H9 (cell line): ENCODE data around the gene CERS3. TPM values are rescaled to one million over a fixed set of nuclear protein-coding genes. Genes with fewer than 3 reads are reported as not detected.

ENCODE experiments used
- DNase-seq: peaks from one replicate; pipeline ENCODE4 v3.0.0-alpha.2; 2017
- H2AFZ ChIP-seq: one replicate; pipeline ENCODE4 v1.6.1; 2013; ENCODE audit warnings: mild to moderate bottlenecking, low read length, control low read depth, moderate library complexity
- H2AK5ac ChIP-seq: 2 replicates; pipeline ENCODE4 v1.6.1; 2013; ENCODE audit warnings: low read length, control low read depth, mixed read lengths; ENCODE audit not compliant: insufficient read length
- H2BK120ac ChIP-seq: one replicate; pipeline ENCODE4 v1.6.1; 2013; ENCODE audit warnings: low read depth, mild to moderate bottlenecking, low read length, control low read depth, inconsistent platforms; ENCODE audit not compliant: poor library complexity, severe bottlenecking
- H2BK12ac ChIP-seq: 2 replicates; pipeline ENCODE4 v1.6.1; 2013; ENCODE audit warnings: low read length, control low read depth, mixed read lengths, low read depth; ENCODE audit not compliant: insufficient read length
- H2BK15ac ChIP-seq: 2 replicates; pipeline ENCODE4 v1.6.1; 2013; ENCODE audit warnings: low read depth, low read length, control low read depth
- H2BK20ac ChIP-seq: one replicate; pipeline ENCODE4 v1.6.1; 2013; ENCODE audit warnings: low read depth, mild to moderate bottlenecking, low read length, control low read depth, inconsistent platforms; ENCODE audit not compliant: poor library complexity, severe bottlenecking
- H2BK5ac ChIP-seq: 2 replicates; pipeline ENCODE4 v1.6.1; 2013; ENCODE audit warnings: low read length, control low read depth, mixed read lengths; ENCODE audit not compliant: insufficient read length
- H3K14ac ChIP-seq: 2 replicates; pipeline ENCODE4 v1.6.1; 2013; ENCODE audit warnings: low read length, control low read depth; ENCODE audit not compliant: insufficient read depth
- H3K18ac ChIP-seq: 2 replicates; pipeline ENCODE4 v1.6.1; 2013; ENCODE audit warnings: low read depth, mild to moderate bottlenecking, mixed read lengths, low read length, control low read depth; ENCODE audit not compliant: insufficient read length
- H3K23ac ChIP-seq: 2 replicates; pipeline ENCODE4 v1.6.1; 2013; ENCODE audit warnings: low read length, control low read depth, mixed read lengths, low read depth; ENCODE audit not compliant: insufficient read length
- H3K23me2 ChIP-seq: 2 replicates; pipeline ENCODE4 v1.6.1; 2013; ENCODE audit warnings: low read depth, mild to moderate bottlenecking, mixed read lengths, low read length, control low read depth; ENCODE audit not compliant: insufficient read length, poor library complexity, severe bottlenecking
- H3K27ac ChIP-seq: 2 replicates; pipeline ENCODE4 v1.5.1; 2013; ENCODE audit warnings: low read length, control low read depth, mixed read lengths, low read depth; ENCODE audit not compliant: insufficient read length
- H3K27me3 ChIP-seq: 2 replicates; pipeline ENCODE4 v1.6.1; 2013; ENCODE audit warnings: low read length, control low read depth, inconsistent platforms; ENCODE audit not compliant: insufficient read depth
- H3K4ac ChIP-seq: 2 replicates; pipeline ENCODE4 v1.6.1; 2013; ENCODE audit warnings: low read depth, mild to moderate bottlenecking, control low read depth, inconsistent platforms, low read length, moderate library complexity
- H3K4me1 ChIP-seq: 2 replicates; pipeline ENCODE4 v1.6.1; 2013; ENCODE audit warnings: low read length, control low read depth, inconsistent platforms; ENCODE audit not compliant: insufficient read depth
- H3K4me2 ChIP-seq: 2 replicates; pipeline ENCODE4 v1.6.1; 2013; ENCODE audit warnings: low read length, control low read depth, mixed read lengths; ENCODE audit not compliant: insufficient read length, insufficient read depth
- H3K56ac ChIP-seq: 2 replicates; pipeline ENCODE4 v1.6.1; 2013; ENCODE audit warnings: low read depth, mild to moderate bottlenecking, mixed read lengths, low read length, control low read depth; ENCODE audit not compliant: insufficient read length
- H3K79me1 ChIP-seq: 2 replicates; pipeline ENCODE4 v1.6.1; 2013; ENCODE audit warnings: low read depth, mild to moderate bottlenecking, moderate library complexity, low read length, control low read depth, inconsistent platforms; ENCODE audit not compliant: insufficient read depth, poor library complexity, severe bottlenecking
- H3K79me2 ChIP-seq: 2 replicates; pipeline ENCODE4 v1.6.1; 2013; ENCODE audit warnings: low read length, control low read depth, inconsistent platforms; ENCODE audit not compliant: insufficient read depth
- H3K9ac ChIP-seq: 2 replicates; pipeline ENCODE4 v1.6.1; 2013; ENCODE audit warnings: low read length, control low read depth, mixed read lengths; ENCODE audit not compliant: insufficient read length; ENCODE audit errors: extremely low read depth
- H3K9me3 ChIP-seq: one replicate; pipeline ENCODE4 v1.6.1; 2013; ENCODE audit warnings: low read depth, low read length, inconsistent platforms; ENCODE audit not compliant: control insufficient read depth
- H3T11ph ChIP-seq: one replicate; pipeline ENCODE4 v1.6.1; 2013; ENCODE audit warnings: mild to moderate bottlenecking, low read length, control low read depth, inconsistent platforms
- H4K20me1 ChIP-seq: one replicate; pipeline ENCODE4 v1.6.1; 2013; ENCODE audit not compliant: control insufficient read depth, insufficient read length, insufficient read depth
- H4K5ac ChIP-seq: 2 replicates; pipeline ENCODE4 v1.6.1; 2013; ENCODE audit warnings: low read depth, mild to moderate bottlenecking, mixed read lengths, low read length, control low read depth; ENCODE audit not compliant: insufficient read length
- H4K8ac ChIP-seq: replicated peaks from 2 replicates; pipeline ENCODE4 v1.6.1; 2013; ENCODE audit warnings: low read length, control low read depth, mixed read lengths, low read depth; ENCODE audit not compliant: insufficient read length
- H4K91ac ChIP-seq: 2 replicates; pipeline ENCODE4 v1.6.1; 2013; ENCODE audit warnings: low read depth, mild to moderate bottlenecking, moderate library complexity, mixed read lengths, low read length, control low read depth; ENCODE audit not compliant: insufficient read length
- H3K27ac Mint-ChIP-seq, 3 experiments: 2 replicates in 2 of 3; 3 replicates in 1 of 3; pipeline ENCODE4 v1.8.0; 2020 to 2021; ENCODE audit warnings: mixed read lengths in 3 of 3, mild to moderate bottlenecking in 1 of 3, moderate library complexity in 1 of 3
- H3K27me3 Mint-ChIP-seq: 2 replicates; pipeline ENCODE4 v1.8.0; 2021; ENCODE audit warnings: low read depth, mild to moderate bottlenecking, moderate library complexity, mixed read lengths
- H3K36me3 Mint-ChIP-seq, 3 experiments: 2 replicates in 2 of 3; 3 replicates in 1 of 3; pipeline ENCODE4 v1.8.0; 2020 to 2021; ENCODE audit warnings: low read depth in 3 of 3, mixed read lengths in 3 of 3; ENCODE audit not compliant: insufficient read depth in 1 of 3
- H3K4me1 Mint-ChIP-seq, 2 experiments: 2 replicates each; pipeline ENCODE4 v1.8.0; 2020; ENCODE audit warnings: mixed read lengths in 2 of 2
- H3K4me3 Mint-ChIP-seq, 2 experiments: 2 replicates in 1 of 2; 3 replicates in 1 of 2; pipeline ENCODE4 v1.8.0; 2020 to 2021; ENCODE audit warnings: mild to moderate bottlenecking in 2 of 2, mixed read lengths in 2 of 2, moderate library complexity in 1 of 2
- H3K9me3 Mint-ChIP-seq, 2 experiments: 2 replicates in 1 of 2; 3 replicates in 1 of 2; pipeline ENCODE4 v1.8.0; 2020; ENCODE audit warnings: mild to moderate bottlenecking in 2 of 2, mixed read lengths in 2 of 2, moderate library complexity in 1 of 2
- CTCF ChIP-seq: fragments of 200-600 bp; sonication (generic); conservative IDR thresholded peaks from 3 replicates; pipeline ENCODE4 v1.8.0; 2021; ENCODE audit warnings: antibody characterized with exemption, mild to moderate bottlenecking
- WGBS: extraction: QIAGEN DNeasy Blood & Tissue Kit; methylation state at CpG from one replicate; pipeline ENCODE4 v1.1.7; 2013; ENCODE audit warnings: missing lambda C conversion rate, low lambda C conversion rate, mixed read lengths; ENCODE audit not compliant: insufficient read length; ENCODE audit errors: extremely low coverage; 5-methylcytosine and 5-hydroxymethylcytosine counted together
- total RNA-seq: library from RNA; stranded (reverse); gene quantifications from 2 replicates; pipeline ENCODE4 v1.2.1, GENCODE V29; 2021

Gene CERS3
- total RNA-seq, 1 experiment from 2014 or later, result 1.4 TPM

- H3K36me3 Mint-ChIP-seq, result no peaks in the 10 kb centered on the region
- H4K91ac ChIP-seq, result no peak overlapping the region
- no peak overlapping the region for H3T11ph ChIP-seq
- no peak overlapping the region for H3K4me2 ChIP-seq
- H2BK20ac ChIP-seq, result no peak overlapping the region
- H4K5ac ChIP-seq, result no peak overlapping the region
- no peak overlapping the region for H3K18ac ChIP-seq
- no peak overlapping the region for H3K4ac ChIP-seq
- H3K27me3 Mint-ChIP-seq, result no peaks in the 10 kb centered on the region; the same call in 1 of the 2 replicates
- H3K4me1 ChIP-seq, result no peaks in the 10 kb centered on the region; the same call in 1 of the 2 replicates
- no peak overlapping the region for H3K9ac ChIP-seq
- H3K4me3 Mint-ChIP-seq, result no peak overlapping the region
- H3K56ac ChIP-seq, result no peak overlapping the region
- H3K9me3 ChIP-seq, result no peaks in the 10 kb centered on the region
- no peak overlapping the region for H2AFZ ChIP-seq
- peaks cover 0 to 7% of the 10 kb centered on the region in 2 experiments; a peak in 3 of 4 replicates for H3K4me1 Mint-ChIP-seq
- H3K27me3 ChIP-seq, result no peaks in the 10 kb centered on the region
- H2AK5ac ChIP-seq, result no peak overlapping the region
- no peaks in the 10 kb centered on the region for H3K9me3 Mint-ChIP-seq
- H3K79me1 ChIP-seq, result no peaks in the 10 kb centered on the region
- WGBS, result no CpG with 5 or more reads among the region's 9 CpGs
- no peak overlapping the region for H3K27ac ChIP-seq
- H2BK5ac ChIP-seq, result no peak overlapping the region
- H2BK120ac ChIP-seq, result no peak overlapping the region
- no peaks in the 10 kb centered on the region for H4K20me1 ChIP-seq
- H3K23me2 ChIP-seq, result no peaks in the 10 kb centered on the region
- H3K79me2 ChIP-seq, result no peaks in the 10 kb centered on the region
- DNase-seq, result no peak
- no peak for TF ChIP-seq CTCF
- H4K8ac ChIP-seq, result no peak overlapping the region
- no peak overlapping the region for H3K27ac Mint-ChIP-seq
- no peak overlapping the region for H2BK15ac ChIP-seq
- H3K23ac ChIP-seq, result no peak overlapping the region
- no peak overlapping the region for H2BK12ac ChIP-seq
- no peak overlapping the region for H3K14ac ChIP-seq
Observed at GRCh38 chr15:100484443-100484842, 44.3 kb downstream of the CERS3 start.
